ENCODE data around the gene ABHD17C. TPM values are rescaled to one million over a fixed set of nuclear protein-coding genes. Genes with fewer than 3 reads are reported as not detected.

ABHD17C gene
- total and polyA plus RNA-seq, 2 of the 8 experiments (the other 6 are each of a cell fraction or from before 2014, with no cell fraction given): 20.2 to 29.8 TPM

- TF ChIP-seq CHD7 (IDR thresholded peaks at IDR 0.05; ENCODE audit: insufficient replicate concordance, low read length): no peak
- TF ChIP-seq ASH2L (IDR thresholded peaks at IDR 0.05; ENCODE audit: low read length): no peak
- no peak for TF ChIP-seq CHD1 (IDR thresholded peaks at IDR 0.05; ENCODE audit: low read depth, low read length)
- no peak for TF ChIP-seq JUND (IDR thresholded peaks at IDR 0.05; ENCODE audit: low read length)
Observed at GRCh38 chr15:80654299-80654698, 40.8 kb upstream of the ABHD17C start (continued).

Measured in H1 (cell line).